Measurements from ENCODE around the gene CHSY1.

CHSY1 gene

DNA sequence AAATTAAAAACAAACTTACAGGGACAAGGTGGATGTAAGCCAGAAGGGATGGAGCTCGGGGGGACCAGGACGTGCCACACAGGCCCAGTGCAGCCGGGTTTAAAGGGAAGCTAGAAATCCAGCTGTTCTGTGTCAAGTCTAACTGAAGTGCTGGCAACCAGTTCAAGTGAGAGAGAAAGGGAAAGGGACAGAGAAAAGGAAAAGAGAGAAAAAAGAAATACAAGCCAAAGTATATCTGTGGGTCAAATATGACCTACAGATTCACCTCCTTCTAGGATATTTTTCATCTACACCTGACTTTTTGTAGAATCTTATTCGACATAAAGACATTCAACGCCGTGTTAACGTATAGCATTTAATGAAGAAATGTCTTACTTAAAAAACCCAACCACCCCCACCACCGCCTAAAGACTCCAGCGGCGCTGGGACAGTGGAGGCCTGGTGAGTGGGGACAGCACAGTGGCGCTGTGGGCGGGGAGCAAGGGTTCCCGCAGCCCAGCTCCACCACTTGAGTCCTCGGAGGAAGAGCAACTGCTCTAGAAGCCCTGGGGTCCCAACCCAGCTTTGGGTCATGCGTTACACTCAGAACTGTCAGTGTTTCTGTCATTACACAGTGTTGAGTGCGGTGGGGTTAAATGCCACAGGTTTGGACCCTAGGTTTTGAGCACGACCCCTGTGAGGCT lies 62.3 kb downstream of the CHSY1 start:
- TF ChIP-seq, protein P1, sequence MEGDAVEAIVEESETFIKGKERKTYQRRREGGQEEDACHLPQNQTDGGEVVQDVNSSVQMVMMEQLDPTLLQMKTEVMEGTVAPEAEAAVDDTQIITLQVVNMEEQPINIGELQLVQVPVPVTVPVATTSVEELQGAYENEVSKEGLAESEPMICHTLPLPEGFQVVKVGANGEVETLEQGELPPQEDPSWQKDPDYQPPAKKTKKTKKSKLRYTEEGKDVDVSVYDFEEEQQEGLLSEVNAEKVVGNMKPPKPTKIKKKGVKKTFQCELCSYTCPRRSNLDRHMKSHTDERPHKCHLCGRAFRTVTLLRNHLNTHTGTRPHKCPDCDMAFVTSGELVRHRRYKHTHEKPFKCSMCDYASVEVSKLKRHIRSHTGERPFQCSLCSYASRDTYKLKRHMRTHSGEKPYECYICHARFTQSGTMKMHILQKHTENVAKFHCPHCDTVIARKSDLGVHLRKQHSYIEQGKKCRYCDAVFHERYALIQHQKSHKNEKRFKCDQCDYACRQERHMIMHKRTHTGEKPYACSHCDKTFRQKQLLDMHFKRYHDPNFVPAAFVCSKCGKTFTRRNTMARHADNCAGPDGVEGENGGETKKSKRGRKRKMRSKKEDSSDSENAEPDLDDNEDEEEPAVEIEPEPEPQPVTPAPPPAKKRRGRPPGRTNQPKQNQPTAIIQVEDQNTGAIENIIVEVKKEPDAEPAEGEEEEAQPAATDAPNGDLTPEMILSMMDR (IDR thresholded peaks at IDR 0.05; ENCODE audit: control insufficient read depth, extremely low read depth, insufficient read depth) = no peak
- H3K4me3 ChIP-seq (ENCODE audit: low read depth, low read length) = no peak overlapping the region

DNA sequence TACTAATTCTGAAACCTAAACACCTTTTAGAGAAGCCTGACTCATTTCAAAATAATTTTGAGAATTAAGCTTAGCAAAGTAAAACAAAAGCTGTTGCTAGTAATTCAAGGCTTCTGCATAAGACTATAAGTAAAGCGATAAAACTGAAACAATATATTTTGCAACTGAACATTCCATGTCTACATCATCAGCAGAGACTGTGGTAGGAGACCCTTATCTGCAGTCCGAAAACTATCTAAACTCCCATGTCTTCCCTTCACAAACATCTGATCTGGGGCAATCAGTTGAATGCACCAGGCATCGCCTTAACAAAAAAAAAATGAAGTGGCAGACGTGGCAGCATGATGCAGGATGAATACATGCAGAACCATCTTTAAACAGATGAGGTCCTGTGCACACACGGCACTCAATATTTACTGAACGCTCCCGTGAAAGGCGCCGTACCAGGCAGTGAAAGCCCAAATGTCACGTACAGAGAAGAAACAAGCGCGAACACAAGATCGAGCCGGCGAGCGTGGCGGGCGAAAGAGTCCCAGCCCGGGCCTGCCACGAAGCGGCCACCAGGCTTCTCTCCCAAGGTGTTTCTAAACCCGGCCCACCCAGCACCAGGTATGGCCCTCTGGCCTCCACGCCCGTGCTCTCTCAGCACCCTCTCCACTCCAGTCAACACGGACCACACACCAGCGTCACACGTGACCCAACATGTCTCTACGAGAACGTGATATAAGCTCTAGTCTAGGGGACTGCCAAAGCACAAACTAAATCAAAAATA lies 63.0 kb downstream of the CHSY1 start:
- TF ChIP-seq, protein P1 (IDR thresholded peaks at IDR 0.05; ENCODE audit: control insufficient read depth, extremely low read depth, insufficient read depth) = no peak
- no peak for DNase-seq (ENCODE audit: low read depth)
- no peak overlapping the region for H3K4me3 ChIP-seq (ENCODE audit: low read depth, low read length)

More for the DNA sequence above, 62.3 kb downstream of the CHSY1 start:
- no peak for DNase-seq (ENCODE audit: low read depth)

DNA sequence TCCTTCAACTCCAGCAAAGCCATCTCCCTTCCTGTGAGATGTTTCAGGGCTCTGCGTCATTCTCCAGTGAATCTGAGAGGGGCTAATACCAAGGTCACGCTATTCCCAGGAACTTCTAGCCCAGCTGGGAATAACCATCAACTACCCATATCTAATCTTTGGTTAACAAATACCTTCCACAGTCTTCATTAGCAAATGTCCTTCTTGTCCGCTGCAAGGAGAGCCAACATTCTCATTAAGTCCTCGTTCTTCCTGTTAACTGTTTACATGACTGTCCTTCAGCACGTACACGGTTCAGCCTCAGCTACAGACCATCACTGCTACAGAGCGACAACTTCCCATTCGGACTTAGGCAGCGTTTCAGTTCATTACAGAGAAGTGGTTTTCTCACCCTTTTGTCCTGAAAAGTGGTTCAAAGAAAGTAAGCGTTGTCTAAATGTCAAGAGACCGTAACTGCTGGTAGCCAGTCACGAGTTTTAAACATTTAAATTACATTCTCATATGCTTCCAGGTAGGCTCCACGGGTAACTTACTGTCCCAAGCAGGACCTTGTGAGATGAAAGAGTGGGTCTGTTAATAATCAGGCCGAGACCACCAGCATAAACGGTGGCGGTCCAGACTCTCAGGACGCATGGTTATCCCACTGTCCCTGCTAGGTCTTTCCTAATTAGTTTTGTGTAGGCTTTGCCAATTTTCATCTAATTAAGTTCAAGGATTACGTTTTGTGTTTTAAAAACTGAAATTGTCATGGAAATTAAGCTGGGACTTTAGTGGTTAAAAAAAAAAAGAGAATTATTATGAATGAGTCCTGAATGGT lies 63.8 kb downstream of the CHSY1 start:
- TF ChIP-seq, protein P1 (IDR thresholded peaks at IDR 0.05; ENCODE audit: control insufficient read depth, extremely low read depth, insufficient read depth) = no peak
- no peak for DNase-seq (ENCODE audit: low read depth)
- H3K4me3 ChIP-seq (ENCODE audit: low read depth, low read length) = no peak overlapping the region

DNA sequence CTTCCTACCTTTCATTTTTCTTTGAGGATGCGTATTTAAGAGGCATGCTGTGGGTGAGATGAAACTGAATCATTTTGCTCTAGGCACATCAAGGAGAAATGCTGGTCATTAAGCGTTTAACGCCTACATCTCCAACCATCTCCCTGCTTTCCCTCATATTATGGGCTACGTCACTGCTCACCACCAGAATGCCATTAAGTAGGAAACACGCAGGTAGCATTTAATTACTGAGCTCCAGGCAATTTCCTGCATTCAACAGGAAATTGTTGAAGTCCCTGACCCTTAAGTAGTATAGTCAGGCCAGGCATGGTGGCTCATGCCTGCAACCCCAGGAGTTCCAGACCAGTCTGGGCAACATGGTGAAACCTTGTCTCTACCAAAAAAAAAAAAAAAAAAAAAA lies 66.1 kb downstream of the CHSY1 start:
- no peak overlapping the region for H3K4me3 ChIP-seq (ENCODE audit: low read depth, low read length)
- TF ChIP-seq, protein P1 (IDR thresholded peaks at IDR 0.05; ENCODE audit: control insufficient read depth, extremely low read depth, insufficient read depth) = no peak
- no peak for DNase-seq (ENCODE audit: low read depth)

DNA sequence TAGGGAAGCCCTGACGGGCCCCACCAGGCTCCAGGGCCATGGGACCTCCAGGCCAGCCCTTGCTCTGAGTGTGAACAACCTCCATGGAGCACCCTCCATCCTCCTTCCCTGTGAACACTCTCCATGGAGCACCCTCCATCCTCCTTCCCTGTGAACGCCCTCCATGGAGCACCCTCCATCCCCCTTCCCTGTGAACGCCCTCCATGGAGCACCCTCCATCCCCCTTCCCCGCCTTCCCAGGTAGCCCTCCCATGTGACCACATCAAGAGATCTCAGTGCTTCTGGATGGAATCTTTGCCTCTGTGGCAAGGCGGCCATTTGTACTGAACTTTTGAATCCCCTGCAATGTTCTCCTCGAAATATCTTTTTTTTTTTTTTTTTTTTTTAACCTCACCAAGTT lies 66.5 kb downstream of the CHSY1 start:
- TF ChIP-seq, protein P1 (IDR thresholded peaks at IDR 0.05; ENCODE audit: control insufficient read depth, extremely low read depth, insufficient read depth) = no peak
- DNase-seq (ENCODE audit: low read depth) = no peak

DNA sequence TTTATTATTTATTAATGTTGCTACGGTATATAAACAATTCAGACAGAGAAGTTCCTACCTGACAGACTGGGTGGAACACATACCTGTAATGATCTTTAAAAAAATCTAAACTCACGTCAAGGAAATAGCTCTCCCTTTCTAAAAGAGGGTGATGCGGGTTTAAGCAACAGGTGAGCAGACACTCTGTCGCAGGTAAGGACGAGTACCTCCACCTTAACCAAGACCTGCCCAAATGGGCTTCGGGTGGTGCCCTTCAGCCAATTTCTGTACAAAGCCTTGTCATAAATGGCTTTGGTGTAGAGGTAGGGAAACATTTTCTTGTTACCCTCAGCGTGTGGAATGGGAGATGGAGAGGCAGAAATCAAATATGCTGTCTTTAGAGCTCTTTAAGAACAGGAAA lies 67.0 kb downstream of the CHSY1 start:
- TF ChIP-seq, protein P1 (IDR thresholded peaks at IDR 0.05; ENCODE audit: control insufficient read depth, extremely low read depth, insufficient read depth) = no peak
- H3K4me3 ChIP-seq (ENCODE audit: low read depth, low read length) = no peak overlapping the region
- DNase-seq (ENCODE audit: low read depth) = no peak

More for the DNA sequence above, 66.5 kb downstream of the CHSY1 start:
- no peak overlapping the region for H3K4me3 ChIP-seq (ENCODE audit: low read depth, low read length)
